NCI-H2081 (cell line): Measurements from ENCODE around the gene HSH2D.

Experiments used
- DNase-seq, 2 experiments: peaks; one replicate each; lab custom pipeline; 2025; lab: John Stamatoyannopoulos, UW

Gene HSH2D

DNA sequence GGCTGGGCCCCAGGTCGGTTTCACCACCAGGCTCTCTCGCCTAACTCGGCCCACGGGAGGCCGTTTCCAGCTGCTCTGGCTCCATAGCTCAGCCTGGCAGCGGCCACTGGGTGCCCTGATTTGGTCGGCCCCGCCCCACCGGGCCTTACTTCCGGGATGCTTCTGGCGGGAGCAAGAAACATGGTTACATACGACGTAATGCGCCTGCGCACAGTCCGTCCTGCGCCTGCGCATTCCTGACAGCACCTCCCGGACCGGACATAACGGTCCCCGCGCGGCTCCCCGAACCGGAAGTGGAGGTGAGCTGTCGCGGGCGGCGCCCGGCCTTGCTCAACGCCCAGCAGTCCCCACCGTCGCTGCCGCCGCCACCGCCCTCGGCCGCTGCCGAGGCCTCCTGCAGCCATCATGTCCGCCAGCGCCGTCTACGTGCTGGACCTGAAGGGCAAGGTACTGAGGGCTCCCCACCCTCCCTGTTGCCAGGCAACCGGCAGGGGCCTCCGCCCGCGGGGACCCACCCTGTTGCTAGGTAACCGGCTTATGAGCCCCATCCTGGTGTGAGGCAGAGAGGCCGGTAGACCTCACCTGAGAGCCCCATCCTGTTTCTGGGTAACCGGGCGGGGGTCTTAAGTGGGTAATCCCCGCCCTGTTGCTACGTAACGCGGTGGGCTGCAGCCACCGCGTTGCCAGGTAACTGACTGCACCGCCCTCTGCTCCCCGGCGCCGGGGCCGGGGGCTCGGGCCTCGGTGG is 54.3 kb downstream of the HSH2D start, which contains the start of gene AP1M1:
Gene AP1M1, plus strand, starts transcription at position 290 of the 748 bp plus-strand sequence. Its CDS starts 116 bp downstream, at position 406.
- DNase-seq: peak; percentile 97

GRCh38 chr19:16198370-16198651 is 54.8 kb downstream of the HSH2D start:
- DNase-seq: no peak

- no peak for DNase-seq
These were observed 55.9 kb downstream of the HSH2D start for GRCh38 chr19:16199275-16199932.

GRCh38 chr19:16200038-16201010 is 56.8 kb downstream of the HSH2D start:
- no peak for DNase-seq

DNA sequence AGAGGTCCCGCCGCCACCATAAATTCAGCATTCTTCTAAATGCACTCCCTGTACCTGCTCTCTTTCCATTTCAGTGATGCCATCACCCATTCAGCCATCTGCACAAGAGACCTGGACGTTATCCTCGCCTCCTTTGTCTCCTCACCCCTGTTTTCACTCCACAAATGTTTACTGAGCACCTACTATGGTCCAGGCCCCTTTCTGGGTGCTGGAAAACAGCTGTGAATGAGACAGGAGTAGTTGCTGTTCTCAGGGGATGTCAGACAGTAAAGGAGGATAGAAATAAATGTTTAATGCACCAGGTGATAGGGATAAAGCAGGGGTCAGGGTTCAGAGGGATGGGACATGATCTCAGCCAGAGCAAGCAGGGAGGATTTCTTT is 57.5 kb downstream of the HSH2D start:
- DNase-seq: no peak

- no peak for DNase-seq
These were observed 59.1 kb downstream of the HSH2D start for GRCh38 chr19:16202320-16203255.

GRCh38 chr19:16203256-16204004 is 59.9 kb downstream of the HSH2D start:
- DNase-seq: peak; percentile 12 to 64

DNA sequence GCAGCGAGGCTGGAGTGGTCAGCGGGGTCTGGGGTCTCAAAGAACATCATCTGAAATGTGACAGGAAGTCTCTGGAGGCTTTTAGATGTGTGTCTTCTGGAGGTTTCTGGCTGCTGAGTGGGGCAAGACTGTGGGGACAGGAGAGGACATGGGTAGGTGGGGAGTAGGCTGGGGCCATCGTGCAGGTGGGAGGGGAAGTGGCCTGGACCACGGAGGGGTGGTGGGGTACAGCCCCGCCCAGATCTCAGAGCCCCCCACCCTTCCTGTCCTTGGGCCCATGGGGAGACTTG is 60.5 kb downstream of the HSH2D start:
- DNase-seq: no peak

DNA sequence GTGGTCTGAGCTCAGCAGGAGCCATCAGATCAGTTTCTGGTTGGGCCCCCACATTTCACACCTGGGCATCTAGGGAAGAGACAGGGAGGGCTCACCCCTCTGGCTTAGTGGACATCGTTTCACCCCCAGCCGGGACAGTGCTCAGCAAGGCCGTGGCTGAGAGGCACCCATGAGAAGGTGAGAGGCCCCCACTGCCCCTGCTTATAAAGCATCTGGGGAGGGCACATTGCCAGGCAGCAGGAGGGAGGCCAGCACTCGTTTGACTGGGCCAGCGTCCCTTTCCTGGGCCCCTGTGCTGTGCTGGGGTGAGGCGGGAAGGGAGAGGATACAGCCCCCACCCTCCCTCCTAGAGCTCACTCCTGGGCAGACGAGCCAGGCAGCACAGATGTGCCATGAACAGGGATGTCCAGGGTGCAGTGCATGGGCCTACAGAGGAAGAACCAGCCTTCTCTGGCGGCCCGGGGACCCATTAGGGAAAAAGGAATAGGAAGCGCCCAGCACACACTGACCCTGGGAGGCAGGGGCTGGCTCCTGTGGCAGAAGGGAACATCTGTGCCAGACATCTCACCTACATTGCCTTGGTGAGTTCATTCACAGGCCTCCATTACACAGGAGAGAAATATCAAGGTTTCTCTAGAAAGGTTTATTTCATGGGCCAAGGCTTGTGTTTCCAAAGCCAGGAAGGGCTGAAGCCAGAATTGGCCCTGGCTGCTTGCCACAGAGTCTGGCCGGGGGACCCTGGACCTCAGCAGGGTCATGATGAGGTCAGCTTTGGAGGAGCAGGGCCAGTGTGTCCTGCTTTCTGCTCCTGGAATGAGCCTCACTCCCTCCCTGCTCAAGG is 61.9 kb downstream of the HSH2D start:
- no peak for DNase-seq

DNA sequence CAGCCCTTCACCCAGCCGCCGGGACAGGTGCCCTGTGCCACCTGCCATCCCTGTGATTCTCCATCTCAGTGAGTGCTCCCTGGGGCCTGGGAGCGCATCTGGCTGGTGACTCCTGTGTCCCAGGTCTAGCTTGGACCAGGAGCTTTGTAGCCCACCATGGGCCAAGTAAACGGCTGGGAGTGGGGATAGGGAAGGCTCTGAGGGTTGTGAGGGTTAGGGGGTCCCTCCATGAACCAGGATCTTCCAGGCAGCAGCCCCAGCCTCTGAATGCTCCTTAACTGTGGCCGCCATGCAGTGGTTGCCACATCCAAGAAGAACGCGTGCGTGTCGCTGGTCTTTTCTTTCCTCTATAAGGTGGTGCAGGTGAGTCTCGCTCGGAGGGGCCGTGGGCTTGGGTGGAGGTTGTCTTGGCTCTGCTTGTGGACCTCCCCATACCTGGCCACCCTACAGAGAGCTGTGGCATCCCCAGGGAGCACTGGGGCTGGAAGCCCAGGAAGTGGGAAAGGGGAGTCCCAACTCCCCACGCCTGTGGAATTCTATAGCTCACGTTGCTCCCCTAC is 62.6 kb downstream of the HSH2D start:
- DNase-seq: no peak

GRCh38 chr19:16206637-16207036 is 63.2 kb downstream of the HSH2D start:
- DNase-seq: no peak

GRCh38 chr19:16207063-16207462 is 63.6 kb downstream of the HSH2D start:
- no peak for DNase-seq

- no peak for DNase-seq
These were observed 64.1 kb downstream of the HSH2D start for GRCh38 chr19:16207490-16208025.
